HG03354 (cell line): ENCODE data around the gene ATMIN.
A peak's percentile ranks its signal among the peaks of the same experiment; 100 is the strongest.

ENCODE experiments used
- ATAC-seq: cut with Tn5 transposase; IDR thresholded peaks from one replicate; pipeline ENCODE4 v1.9.1; 2021; ENCODE audit warnings: mild to moderate bottlenecking; ENCODE audit not compliant: unreplicated experiment, poor library complexity, severe bottlenecking

ATMIN gene

DNA sequence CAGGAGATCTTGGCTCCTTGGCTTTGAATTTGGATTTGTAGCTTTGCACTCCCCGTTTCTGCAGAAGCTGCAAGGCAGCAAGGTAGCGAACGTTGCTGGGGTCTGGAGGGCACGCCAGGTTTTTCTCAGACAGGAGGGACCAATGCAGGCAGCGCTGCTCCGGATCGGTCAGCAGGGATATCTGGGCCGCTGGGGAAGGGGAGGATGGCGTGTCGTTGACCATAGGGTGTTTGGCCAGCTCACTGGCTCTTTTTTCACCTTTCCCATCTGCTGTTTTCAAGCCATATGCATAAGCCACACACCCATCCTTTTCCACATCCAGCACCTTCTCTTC lies 25.6 kb downstream of the ATMIN start:
- no peak for ATAC-seq

DNA sequence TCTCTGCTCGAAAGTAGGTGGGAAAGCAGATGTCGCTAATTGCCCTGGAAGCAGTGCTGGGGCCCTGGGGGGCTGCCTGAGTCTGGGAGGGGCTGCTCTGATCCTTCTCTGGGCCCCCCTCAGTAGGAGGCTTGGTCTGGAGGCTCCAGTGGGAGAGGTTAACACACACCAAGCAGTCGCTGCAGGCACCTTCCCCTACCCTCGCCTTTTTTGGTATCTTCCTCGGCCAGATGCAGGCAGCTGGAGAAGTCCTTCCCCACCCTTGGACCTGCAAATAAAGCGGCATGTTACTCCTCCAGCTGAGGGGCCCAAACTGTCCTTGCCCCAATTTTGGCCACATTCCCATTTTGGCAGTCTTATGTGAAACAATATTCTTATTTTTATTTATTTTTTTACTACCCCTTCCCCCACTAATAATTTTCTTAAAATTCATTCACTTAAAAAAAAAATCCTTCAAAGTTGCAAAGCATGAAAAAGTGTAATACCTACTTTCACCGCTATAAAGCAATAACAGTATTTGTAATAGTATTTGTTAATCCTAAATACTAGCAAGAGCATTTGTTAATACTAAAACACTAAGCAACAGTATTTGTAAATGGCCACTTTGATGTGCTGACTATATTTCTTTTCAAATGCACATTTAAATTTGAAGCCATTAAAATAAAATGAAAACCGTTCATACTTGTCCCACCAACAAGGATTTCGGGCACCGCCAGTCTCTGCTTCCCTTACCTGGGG lies 26.4 kb downstream of the ATMIN start:
- no peak for ATAC-seq

DNA sequence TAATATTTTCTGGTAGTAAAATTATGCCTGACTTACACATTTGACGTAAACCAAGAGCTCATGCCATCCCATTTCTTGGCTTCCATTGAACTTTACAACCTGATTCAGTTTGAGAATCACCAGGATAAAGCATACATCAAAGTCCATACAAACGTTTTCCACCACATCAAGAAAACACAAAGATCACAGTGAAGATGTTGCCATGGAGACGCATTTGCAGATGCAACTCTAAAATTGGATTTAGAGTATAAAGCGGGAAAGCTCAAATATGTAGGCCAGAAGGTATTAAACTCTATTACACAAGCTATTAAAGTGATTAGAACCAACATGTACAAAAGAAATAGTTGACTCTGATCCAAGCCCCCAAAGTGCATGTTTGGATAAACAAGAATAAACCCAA lies 31.0 kb downstream of the ATMIN start:
- no peak for ATAC-seq

DNA sequence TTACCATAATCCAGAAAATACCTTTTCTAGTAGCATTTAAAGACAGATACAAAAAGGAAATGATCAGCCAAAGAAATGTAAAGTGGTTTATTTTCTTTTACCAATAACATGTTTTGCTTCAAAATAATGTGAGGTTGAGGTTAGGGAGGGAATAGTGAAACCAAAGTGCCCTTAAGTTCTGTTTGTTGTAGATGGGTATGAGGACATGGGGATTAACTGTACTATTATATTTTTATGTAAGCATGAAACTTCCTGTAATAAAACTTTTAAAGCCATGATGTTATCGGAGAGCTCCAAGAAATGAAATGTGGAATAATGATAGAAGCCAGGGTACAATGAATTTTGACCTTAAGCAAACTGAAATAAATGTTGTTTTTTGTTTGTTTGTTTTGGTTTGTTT lies 31.5 kb downstream of the ATMIN start:
- no peak for ATAC-seq

DNA sequence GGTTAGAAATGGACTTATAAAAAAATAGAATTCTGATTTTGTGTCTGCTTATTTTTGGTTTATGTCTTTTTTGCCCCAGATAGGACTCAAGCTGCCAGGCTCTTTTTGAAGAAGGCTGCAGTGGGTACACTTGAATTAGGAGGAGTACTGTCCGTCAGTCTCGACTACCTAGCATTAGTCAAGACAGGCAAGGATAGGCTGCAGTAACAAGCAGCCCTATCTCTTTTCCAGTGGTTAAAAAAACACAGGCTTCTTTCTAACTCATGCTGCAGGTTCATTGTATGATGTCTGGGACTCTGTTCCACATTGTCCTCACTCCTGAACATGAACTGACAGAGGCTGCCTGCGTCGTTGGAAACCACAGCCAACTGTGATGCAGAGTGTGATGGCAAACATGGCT lies 33.4 kb downstream of the ATMIN start:
- no peak for ATAC-seq

DNA sequence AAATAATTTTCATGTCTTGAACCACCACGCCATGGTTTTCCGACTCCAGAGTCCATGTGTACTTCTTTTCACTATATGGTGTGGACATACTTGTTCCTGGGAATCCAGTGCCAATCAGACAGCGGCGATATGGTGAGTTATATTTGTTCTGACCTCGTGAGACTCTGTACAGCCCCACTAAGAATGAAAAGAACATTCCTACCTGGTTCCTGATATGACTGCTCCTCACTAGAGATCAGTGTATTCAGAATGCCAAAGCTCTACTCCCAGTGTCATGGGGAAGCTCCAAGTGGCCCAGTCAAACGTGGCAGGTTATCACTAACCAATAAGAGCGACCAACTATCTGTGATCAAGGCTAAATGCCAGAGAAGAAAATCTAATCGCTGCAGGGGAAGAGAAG lies 35.3 kb downstream of the ATMIN start:
- ATAC-seq: no peak

DNA sequence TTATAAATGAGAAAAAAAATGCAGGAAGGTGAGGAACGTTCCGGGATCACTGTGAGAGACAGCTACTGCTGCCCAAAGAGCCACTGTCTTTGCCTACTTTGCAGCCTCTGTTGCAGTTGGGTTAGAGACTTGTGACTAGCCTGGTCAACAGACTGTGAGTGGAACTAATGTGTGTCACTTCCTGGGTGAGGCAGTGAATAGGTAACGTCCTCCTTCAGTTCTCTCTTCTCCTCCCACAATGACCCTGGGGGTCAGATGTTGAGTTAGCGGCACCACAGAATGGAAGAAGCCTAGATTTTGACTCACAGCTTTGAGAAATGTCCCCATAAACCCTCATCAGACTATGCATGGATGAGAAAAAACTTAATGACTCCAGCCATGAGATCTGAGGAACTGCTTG lies 36.2 kb downstream of the ATMIN start:
- no peak for ATAC-seq

DNA sequence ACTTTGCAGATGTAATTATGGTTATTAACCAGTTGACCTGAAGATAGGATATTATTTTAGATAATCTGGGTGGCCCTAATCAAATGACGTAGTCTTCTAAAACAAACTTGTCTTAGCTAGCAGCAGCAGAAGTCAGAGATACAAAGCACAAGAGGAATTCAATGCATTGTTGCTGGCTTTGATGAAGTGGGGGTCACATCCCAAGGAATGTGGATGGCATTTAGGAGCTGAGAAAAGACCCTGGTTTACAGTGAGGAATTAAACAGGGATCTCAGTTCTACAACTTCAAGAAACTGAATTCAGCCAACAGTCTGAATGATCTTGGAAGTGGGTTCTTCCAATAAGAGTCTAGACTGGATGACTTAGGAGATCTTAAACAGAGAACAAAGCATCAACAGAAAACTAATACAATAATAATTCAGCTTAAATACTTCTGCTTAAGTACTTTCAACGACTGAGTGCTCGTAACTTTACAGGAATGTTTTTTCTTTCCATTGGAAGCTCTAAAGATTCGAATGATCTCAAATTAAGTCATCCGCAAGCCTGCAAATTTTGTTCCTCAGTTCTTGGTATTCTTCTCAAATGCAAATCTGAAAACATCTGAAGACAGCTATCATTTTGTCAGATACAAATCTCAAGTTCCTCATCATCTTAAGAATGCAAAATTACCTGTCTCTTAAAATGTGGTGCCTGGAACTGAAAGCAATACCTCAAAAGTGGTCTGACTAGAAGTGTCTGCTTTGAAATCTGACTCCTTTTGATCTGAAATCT lies 38.1 kb downstream of the ATMIN start:
- ATAC-seq: no peak

DNA sequence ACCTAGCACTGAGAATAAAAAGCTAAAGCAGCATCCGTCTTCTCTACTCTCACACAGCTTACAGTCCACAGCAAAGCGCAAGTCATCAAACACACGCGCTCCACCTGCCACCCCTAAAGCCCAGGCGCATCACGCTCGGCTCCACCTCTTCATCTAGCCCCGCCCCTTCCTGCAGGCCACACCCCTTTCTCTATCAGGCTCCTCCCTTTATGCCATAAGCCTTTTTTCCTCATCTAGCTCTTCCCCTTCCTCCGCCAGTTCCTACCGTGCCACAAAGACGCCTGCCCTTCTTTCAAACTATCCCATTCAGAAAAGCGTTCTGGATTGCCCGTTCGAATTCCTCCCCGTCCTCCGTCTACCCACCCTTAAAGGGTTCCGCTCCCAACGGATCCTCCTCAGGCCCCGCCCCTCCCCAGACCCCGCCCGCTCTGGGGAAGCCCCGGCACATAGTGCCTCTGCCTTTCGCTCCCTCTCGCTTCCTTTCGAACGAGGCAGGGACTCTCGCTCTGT lies 41.0 kb downstream of the ATMIN start:
- ATAC-seq: peak; percentile 84

DNA sequence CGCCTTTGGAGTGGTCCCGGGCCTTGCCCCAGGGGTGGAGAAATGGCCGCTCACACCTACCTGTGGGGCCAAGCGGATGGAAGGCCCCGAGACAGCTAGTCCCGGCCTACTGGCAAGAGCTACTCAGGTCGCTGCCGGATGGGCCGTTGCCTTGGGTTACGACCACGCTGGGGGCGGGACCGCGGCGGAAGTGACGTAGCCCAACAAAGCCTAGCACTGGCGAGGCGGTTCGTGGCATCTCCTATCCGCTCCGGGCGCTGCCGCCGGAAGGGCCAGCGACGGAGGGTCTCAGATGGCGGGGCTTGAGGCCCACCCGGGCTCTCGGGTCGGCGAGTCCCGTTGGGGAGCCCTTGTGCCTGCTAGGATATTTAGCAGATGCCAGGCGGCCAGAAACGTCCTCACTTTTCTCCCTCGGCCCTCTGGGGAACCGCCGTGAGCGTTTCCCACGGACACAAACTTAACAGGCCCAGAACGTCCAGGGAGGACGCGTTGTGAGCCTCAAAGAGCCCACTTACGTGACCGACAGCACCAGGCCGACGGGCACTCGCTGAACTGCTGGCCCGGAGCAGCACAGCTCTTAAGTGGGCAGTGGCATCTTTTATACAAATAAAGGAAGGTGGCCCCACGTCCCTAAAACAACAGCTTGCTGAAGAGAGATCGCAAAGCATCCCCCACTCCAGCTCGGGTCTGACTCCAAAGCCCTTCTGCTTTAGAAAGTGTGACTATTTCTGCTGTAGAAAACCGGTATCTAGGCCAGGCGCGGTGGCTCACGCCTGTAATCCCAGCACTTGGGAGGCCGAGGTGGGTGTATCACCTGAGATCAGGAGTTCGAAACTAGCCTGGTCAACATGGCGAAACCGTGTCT lies 41.7 kb downstream of the ATMIN start, which contains the start of gene C16orf46:
C16orf46 (minus strand) TSS at position 163 of the 865 bp plus-strand sequence. CDS start 13,283 bp downstream, outside the sequence.
- peak; percentile 96 for ATAC-seq

DNA sequence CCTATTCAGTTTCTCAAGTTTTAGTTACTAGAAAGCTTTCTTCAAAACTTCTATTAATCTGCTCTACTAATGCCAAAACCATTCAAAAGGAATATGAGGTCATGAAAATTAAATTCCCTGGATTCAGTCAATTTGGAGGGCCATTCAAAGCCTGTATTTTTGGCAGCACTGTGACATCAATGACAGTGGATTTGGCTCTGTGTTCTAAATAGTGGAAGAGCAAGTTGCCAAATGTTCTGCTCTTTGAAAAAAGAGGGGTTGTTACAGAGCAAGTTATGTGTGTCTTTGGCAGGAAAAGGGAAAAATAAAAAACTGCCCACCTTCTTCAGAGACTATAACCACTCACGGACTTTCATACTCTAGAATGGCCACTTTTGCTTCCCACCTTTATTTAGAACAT lies 44.6 kb downstream of the ATMIN start:
- no peak for ATAC-seq

DNA sequence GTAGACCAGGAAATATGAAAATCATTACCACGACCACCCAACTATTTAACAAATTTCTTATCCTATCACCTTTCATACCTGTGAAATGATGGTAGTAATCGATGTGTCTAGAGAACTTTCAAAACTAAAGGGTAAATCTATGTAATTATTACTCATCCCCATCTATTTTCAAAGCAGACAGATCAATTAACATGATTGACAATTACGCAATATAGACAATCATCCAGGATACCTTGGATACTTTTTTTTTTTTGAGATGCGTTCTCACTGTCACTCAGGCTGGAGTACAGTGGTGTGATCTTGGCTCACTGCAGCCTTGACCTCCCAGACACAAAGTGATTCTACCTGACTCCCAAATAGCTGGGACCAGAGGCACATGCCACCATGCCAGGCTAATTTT lies 45.4 kb downstream of the ATMIN start:
- no peak for ATAC-seq

DNA sequence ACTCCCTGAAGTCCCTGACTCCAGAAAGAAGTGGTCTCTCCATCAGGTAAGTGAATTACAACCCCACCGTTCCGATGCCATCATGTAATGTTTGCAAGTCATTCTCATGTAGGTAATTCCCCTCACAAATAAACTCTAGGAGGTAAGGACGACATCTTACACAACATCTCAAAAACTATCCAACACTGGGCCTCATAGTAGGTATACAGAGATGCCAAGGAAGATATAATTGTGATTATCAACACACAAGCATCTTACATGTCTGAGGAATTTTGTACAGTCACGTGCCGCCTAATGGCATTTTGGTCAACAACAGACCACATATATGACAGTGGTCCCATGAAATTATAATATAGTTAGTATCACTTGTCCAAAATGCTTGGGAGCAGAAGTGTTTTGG lies 53.2 kb downstream of the ATMIN start:
- ATAC-seq: no peak

DNA sequence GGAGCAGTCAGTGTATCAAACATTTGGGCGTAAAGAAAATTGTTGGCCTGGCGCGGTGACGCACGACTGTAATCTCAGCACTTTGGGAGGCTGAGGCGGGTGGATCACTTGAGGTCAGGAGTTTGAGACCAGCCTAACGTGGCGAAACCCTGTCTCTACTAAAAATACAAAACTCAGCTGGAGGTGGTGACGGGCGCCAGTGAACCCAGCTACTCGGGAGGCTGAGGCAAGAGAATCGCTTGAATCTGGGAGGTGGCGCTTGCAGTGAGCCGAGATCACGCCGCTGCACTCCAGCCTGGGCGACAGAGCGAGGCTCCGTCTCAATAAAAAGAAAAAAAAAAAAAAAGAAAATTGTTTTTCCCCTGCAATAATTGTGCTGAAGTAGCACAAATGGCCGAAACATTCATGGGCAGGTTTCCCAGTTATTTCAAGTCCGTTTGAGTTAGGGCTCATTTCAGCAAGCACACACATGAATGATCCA lies 59.2 kb downstream of the ATMIN start:
- ATAC-seq: no peak

DNA sequence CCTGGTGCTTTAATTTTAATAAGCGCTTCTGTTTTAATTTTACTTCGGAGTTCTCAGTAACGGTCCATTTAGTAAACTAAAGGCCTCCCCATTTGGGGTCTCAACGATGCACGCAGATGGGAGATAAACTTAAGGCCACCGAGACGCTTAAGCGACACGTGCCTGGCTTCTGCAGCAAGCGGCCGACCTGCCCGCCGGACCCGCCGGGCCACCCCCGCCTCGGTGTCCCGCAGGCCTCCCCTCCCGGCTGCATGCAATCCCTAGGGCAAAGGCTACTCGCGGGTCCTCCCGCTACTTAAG lies 60.0 kb downstream of the ATMIN start:
- peak; percentile 12 for ATAC-seq

DNA sequence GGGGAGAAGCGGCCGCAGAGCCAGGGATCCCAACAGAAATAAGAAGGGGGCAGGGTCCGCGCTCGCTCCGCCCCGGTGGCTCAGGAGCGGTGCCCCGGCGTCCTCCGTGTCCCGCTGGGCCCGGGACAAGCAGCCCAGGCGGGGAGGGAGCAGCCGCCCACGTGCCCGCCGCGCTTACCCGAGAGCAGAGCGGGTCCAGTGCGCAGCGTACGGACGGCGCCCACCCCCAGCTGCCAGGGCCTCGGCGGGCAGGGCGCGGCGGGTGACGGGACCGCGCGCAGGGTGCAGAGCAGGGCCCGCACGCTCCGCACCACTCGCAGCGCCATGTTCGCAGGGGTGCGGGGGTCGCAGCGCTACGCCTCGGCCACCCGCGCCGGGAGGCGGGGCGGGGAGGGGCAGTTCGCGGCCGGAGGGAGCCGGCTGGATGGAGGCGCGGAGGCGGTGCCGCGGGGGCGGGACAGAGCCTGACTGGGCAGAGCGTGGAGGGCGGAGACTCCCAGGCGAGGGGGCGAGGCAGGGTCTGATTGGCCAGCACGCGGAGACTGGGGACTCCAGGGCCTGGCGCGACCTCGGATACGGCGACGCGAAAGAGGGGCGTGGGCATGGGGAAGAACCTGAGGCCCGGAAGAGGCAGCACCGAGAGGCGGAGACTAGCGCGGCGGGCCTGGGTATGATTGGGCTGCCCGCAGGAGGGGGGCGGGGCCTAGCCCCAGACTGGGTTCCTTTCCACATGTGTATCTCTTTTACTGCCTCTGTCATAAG lies 60.5 kb downstream of the ATMIN start, which contains the start of gene GCSH:
GCSH (minus strand) TSS at position 443 of the 762 bp plus-strand sequence; CDS start at position 326, 117 bp downstream.
- peak; percentile 98 for ATAC-seq

DNA sequence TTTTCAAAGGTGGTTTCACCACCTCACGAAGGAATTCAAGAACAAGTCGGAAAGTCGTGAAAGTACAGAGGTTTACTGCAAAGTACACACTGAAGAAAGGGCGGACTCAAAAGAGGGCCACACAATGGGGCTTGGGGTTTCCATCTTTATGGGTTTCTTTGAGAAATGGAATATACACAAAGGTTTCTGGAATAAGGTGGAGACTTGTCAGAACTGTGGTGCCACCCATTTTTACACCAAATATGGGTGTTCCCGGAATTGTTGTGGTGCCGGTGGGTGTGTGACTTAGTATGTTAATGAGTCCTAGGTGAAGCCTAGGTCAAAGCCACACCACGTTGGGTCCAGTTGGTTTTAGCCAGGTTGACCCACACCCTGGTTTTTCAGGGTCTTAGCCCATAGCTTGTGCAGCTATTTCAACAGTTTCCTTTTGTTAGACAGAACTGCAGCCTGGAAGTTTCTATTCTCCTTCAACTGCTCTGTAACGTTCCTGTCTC lies 61.1 kb downstream of the ATMIN start:
- no peak for ATAC-seq
